GM12878 (cell line): ENCODE data around the gene CREB3L4. TPM values are rescaled to one million over a fixed set of nuclear protein-coding genes. Genes with fewer than 3 reads are reported as not detected.

Experiments
- ATAC-seq: fragments of 200-7000 bp; cut with Tn5 transposase; 3 replicates; pipeline ENCODE4 v1.9.1; 2020; ENCODE audit warnings: mild to moderate bottlenecking, moderate library complexity
- BruUV-seq: library from RNA; stranded (reverse); fragments of 400-500 nt; replicated peaks from 2 replicates; lab custom pipeline; 2021; lab: Mats Ljungman, UMichigan
- CTCF ChIA-PET: fragments of 300-600 bp; sonication (Branson Sonifier 250); formaldehyde crosslinking; extraction: SDS; loops from one replicate; lab custom pipeline; 2021; ENCODE audit warnings: inconsistent platforms; lab: Yijun Ruan, JAX
- POLR2A ChIA-PET: fragments of 350-600 bp; formaldehyde crosslinking; extraction: SDS; loops from one replicate; lab custom pipeline; 2021; ENCODE audit warnings: inconsistent platforms; lab: Charles Lee
- RAD21 ChIA-PET: fragments of 300-600 bp; sonication (Branson Sonifier 250); formaldehyde crosslinking; loops from one replicate; lab custom pipeline; 2023; ENCODE audit warnings: antibody characterized with exemption; ENCODE audit not compliant: unreplicated experiment; lab: Charles Lee
- SMC1A ChIA-PET: fragments of 300-600 bp; sonication (Branson Sonifier 250); formaldehyde crosslinking; loops from one replicate; lab custom pipeline; 2023; ENCODE audit not compliant: unreplicated experiment, uncharacterized antibody; lab: Charles Lee
- DNase-seq: peaks from one replicate; pipeline ENCODE4 v3.0.0-alpha.2; 2011; ENCODE audit warnings: low read depth, low spot score
- FAIRE-seq: peaks from 3 replicates; lab custom pipeline; 2011; peaks lifted over from hg19 to GRCh38; lab: Jason Lieb, UNC
- H2AFZ ChIP-seq: 2 replicates; pipeline ENCODE4 v1.6.0; 2011; ENCODE audit warnings: low read depth, low read length, control low read depth; ENCODE audit not compliant: control insufficient read depth
- H3K27ac ChIP-seq: 2 replicates; pipeline ENCODE4 v1.5.1; 2011; ENCODE audit warnings: control low read depth; ENCODE audit not compliant: control insufficient read depth, insufficient read depth
- H3K27me3 ChIP-seq, 2 experiments: replicated peaks in 1 of 2; 2 replicates each; pipeline versions ENCODE4 v1.6.0 to v1.6.1; 2011; ENCODE audit warnings: low read length in 1 of 2; ENCODE audit not compliant: control insufficient read depth in 2 of 2, insufficient read depth in 2 of 2
- H3K36me3 ChIP-seq, 2 experiments: 2 replicates each; pipeline ENCODE4 v1.5.1; 2011; ENCODE audit warnings: low read length in 1 of 2; ENCODE audit not compliant: control insufficient read depth in 2 of 2, insufficient read depth in 2 of 2
- H3K4me1 ChIP-seq: 2 replicates; pipeline ENCODE4 v1.6.1; 2011; ENCODE audit warnings: mild to moderate bottlenecking, low read length, moderate library complexity, mixed read lengths; ENCODE audit not compliant: control insufficient read depth, insufficient read depth
- H3K4me2 ChIP-seq: 2 replicates; pipeline ENCODE4 v1.6.0; 2011; ENCODE audit warnings: control low read depth; ENCODE audit not compliant: control insufficient read depth, insufficient read depth
- H3K4me3 ChIP-seq: fragments of 200-600 bp; sonication (generic); 2 replicates; pipeline ENCODE4 v1.5.1; 2016
- H3K79me2 ChIP-seq: 2 replicates; pipeline ENCODE4 v1.6.0; 2011; ENCODE audit warnings: low read length; ENCODE audit not compliant: control insufficient read depth, insufficient read depth
- H3K9ac ChIP-seq: 2 replicates; pipeline ENCODE4 v1.8.0; 2011; ENCODE audit warnings: low read length, control low read depth, mixed read lengths; ENCODE audit not compliant: control insufficient read depth, insufficient read depth
- H3K9me3 ChIP-seq: replicated peaks from 3 replicates; pipeline ENCODE4 v1.5.1; 2011; ENCODE audit warnings: mild to moderate bottlenecking, low read length; ENCODE audit not compliant: control insufficient read depth, insufficient read depth
- H4K20me1 ChIP-seq: 2 replicates; pipeline ENCODE4 v1.6.0; 2011; ENCODE audit not compliant: control insufficient read depth, insufficient read depth
- CBFB ChIP-seq: IDR thresholded peaks from 2 replicates; pipeline ENCODE4 v1.6.1; 2016; ENCODE audit warnings: antibody characterized with exemption, low read depth
- CREM ChIP-seq: IDR thresholded peaks from 2 replicates; pipeline ENCODE4 v1.6.1; 2014; ENCODE audit warnings: antibody characterized with exemption, low read depth
- FOS ChIP-seq: IDR thresholded peaks from 3 replicates; pipeline ENCODE4 v1.6.1; 2011; ENCODE audit warnings: borderline replicate concordance; ENCODE audit not compliant: insufficient read length; ENCODE audit errors: extremely low read depth
- KLF5 ChIP-seq: fragments of 450-650 bp; IDR thresholded peaks from 2 replicates; pipeline ENCODE4 v1.6.1; 2014; ENCODE audit warnings: mild to moderate bottlenecking; ENCODE audit not compliant: partially characterized antibody
- MYC ChIP-seq: IDR thresholded peaks from 2 replicates; pipeline ENCODE4 v1.6.1; 2011; ENCODE audit warnings: mild to moderate bottlenecking, low read length, moderate library complexity, inconsistent platforms; ENCODE audit not compliant: insufficient read depth, insufficient replicate concordance, insufficient read length, severe bottlenecking
- NR2C1 ChIP-seq: fragments of 450-650 bp; IDR thresholded peaks from 2 replicates; pipeline ENCODE4 v1.6.1; 2017; ENCODE audit warnings: antibody characterized with exemption, mild to moderate bottlenecking, moderate library complexity
- POLR2AphosphoS5 ChIP-seq: IDR thresholded peaks from 2 replicates; pipeline ENCODE4 v1.6.1; 2011; ENCODE audit warnings: mild to moderate bottlenecking, low read length, inconsistent platforms
- PRDM15 ChIP-seq: fragments of 450-650 bp; formaldehyde crosslinking; IDR thresholded peaks from 2 replicates; pipeline ENCODE4 v1.4.0; 2020; ENCODE audit warnings: mild to moderate bottlenecking, moderate library complexity
- SMARCA5 ChIP-seq: fragments of 450-650 bp; IDR thresholded peaks from 2 replicates; pipeline ENCODE4 v1.6.1; 2017; ENCODE audit warnings: mild to moderate bottlenecking
- SP1 ChIP-seq: IDR thresholded peaks from one replicate; pipeline ENCODE4 v1.6.1; 2011; ENCODE audit warnings: low read depth, low read length
- ZNF24 ChIP-seq: fragments of 450-650 bp; IDR thresholded peaks from 2 replicates; pipeline ENCODE4 v1.6.1; 2017; ENCODE audit warnings: antibody characterized with exemption, mild to moderate bottlenecking
- WGBS: methylation state at CpG from one replicate; pipeline ENCODE4 v1.1.6; 2016; ENCODE audit warnings: low lambda C conversion rate; ENCODE audit not compliant: insufficient replicate concordance, insufficient coverage; ENCODE audit errors: missing lambda C conversion rate; 5-methylcytosine and 5-hydroxymethylcytosine counted together
- in situ Hi-C: fragments of 300-500 bp; cut with MboI; formaldehyde crosslinking; loops from 9 replicates; pipeline ENCODE4 v1.14.3; 2018; ENCODE audit warnings: mixed read lengths
- intact Hi-C: fragments of 100-400 bp; cut with micrococcal nuclease; formaldehyde crosslinking; loops from one replicate; pipeline ENCODE4 v1.14.2; 2022; ENCODE audit not compliant: unreplicated experiment
- polyA plus RNA-seq, 11 experiments: library from polyadenylated mRNA; depleted of rRNA in 4 of 11; unstranded in 6 of 11; stranded (reverse) in 5 of 11; fragments of >200 nt; fragmentation: Nextera tagmentation in 4 of 11; fragmentation: Illumina TruSeq in 1 of 11; extraction: Ambion mirVana in 4 of 11; extraction: Trizol in 1 of 11; gene quantifications; 1 replicate in 1 of 11; 2 replicates in 10 of 11; pipeline versions ENCODE4 v1.2.1 to v1.2.3, GENCODE V29; 2011 to 2016; ENCODE audit warnings: inconsistent platforms in 2 of 11, missing spikeins in 2 of 11, low read depth in 1 of 11
- total RNA-seq, 4 experiments: library from RNA; depleted of rRNA in 3 of 4; stranded (reverse); fragments of >200 nt in 3 of 4; fragmentation: Illumina TruSeq in 1 of 4; extraction: Trizol in 1 of 4; gene quantifications; 2 replicates each; pipeline versions ENCODE4 v1.2.1 to v1.2.3, GENCODE V29; 2013 to 2021

Gene CREB3L4
- total and polyA plus RNA-seq, 10 of the 15 experiments (the other 5 are each of a cell fraction or from before 2014, with no cell fraction given), result 9.7 to 14.0 (median 12.1) TPM

DNA sequence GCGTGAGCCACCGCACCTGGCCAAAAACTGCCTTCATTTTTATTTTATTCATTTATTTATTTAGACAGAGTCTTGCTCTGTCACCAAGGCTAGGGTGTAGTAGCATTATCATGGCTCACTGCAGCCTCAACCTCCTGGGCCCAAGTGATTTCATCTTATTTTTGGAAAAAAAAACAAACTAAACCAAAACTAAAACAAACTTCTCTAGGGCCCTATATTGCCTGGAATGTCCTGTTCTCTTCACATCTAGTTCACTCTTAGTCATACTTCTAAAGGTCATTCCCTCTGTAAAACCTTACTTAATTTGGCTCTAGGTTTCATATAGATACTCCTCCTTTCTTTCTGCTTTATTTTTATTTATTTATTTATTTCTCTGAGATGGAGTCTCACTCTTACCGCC is 38.4 kb downstream of the CREB3L4 start:
- in situ Hi-C loops (no loop called here), intact Hi-C loops (no loop called here)
- no peak overlapping the region for H3K4me2 ChIP-seq
- H3K79me2 ChIP-seq, result no peaks in the 10 kb centered on the region
- ChIA-PET RAD21 (no interaction called here), SMC1A (no interaction called here), POLR2A (no interaction called here), CTCF (no interaction called here)
- H3K27me3 ChIP-seq, result no peaks in the 10 kb centered on the region
- ATAC-seq, result no peak
- no peak overlapping the region for H2AFZ ChIP-seq
- H3K27ac ChIP-seq, result no peak overlapping the region
- H3K4me3 ChIP-seq, result no peak overlapping the region
- H4K20me1 ChIP-seq, result no peaks in the 10 kb centered on the region
- FAIRE-seq, result no peak
- 100% methylated on average over 3 of the region's 3 CpGs for WGBS
- no peaks in the 10 kb centered on the region for H3K4me1 ChIP-seq
- H3K36me3 ChIP-seq, result no peaks in the 10 kb centered on the region
- DNase-seq, result no peak
- H3K9ac ChIP-seq, result no peak overlapping the region
- H3K9me3 ChIP-seq, result no peaks in the 10 kb centered on the region
- no peak for TF ChIP-seq FOS
- TF ChIP-seq CBFB, result no peak
- no peak for TF ChIP-seq KLF5
- no peak for TF ChIP-seq CREM
- no peak for TF ChIP-seq SP1
- TF ChIP-seq NR2C1, result no peak
- TF ChIP-seq POLR2AphosphoS5, result no peak
- BruUV-seq, result no TSS peak

DNA sequence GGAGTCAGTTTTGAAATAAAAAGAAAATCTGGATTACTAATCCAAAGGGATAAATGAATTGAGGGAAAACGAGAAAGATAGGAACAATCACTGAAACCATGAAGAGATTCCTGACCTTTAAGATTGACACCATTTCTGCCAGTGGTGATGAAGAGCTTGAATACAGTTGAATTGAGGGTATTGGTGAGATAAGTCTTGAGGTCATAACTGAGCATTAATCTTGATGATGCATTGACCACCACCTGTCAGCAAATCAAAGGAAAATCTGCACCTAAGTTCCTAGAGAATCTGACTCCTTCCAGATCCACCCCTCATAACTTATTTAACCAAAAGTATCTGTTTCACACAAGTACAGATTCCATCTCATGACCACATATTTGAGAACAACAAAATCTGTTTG is 44.4 kb downstream of the CREB3L4 start:
- no peaks in the 10 kb centered on the region for H3K36me3 ChIP-seq

More for the DNA sequence above, 44.4 kb downstream of the CREB3L4 start:
- no peaks in the 10 kb centered on the region for H3K27me3 ChIP-seq
- WGBS, result 7% methylated on average over 1 of the region's 1 CpG
- intact Hi-C loops (no loop called here), in situ Hi-C loops (no loop called here)
- ChIA-PET SMC1A (interaction anchor here (0.9 kb wide), 1 partner anchor 10 kb away, joined by 3 read pairs; no protein-coding TSS in a partner anchor), RAD21 (interaction anchor here (1.5 kb wide), 1 partner anchor 146 kb away, joined by 4 read pairs; no protein-coding TSS in a partner anchor), CTCF (interaction anchor here (1.3 kb wide), 1 partner anchor 12 kb away, joined by 4 read pairs; no protein-coding TSS in a partner anchor), POLR2A (interaction anchor here (0.7 to 1.1 kb wide), 2 partner anchors 11 to 12 kb away, joined by 3 to 9 read pairs; no protein-coding TSS in a partner anchor)
- no peak overlapping the region for H3K4me2 ChIP-seq
- TF ChIP-seq MYC (no peak), SMARCA5 (no peak), PRDM15 (CRISPR knock-in tag) (no peak), CREM (no peak), ZNF24 (no peak)
- no TSS peak for BruUV-seq
- no peaks in the 10 kb centered on the region for H3K9me3 ChIP-seq
- H3K9ac ChIP-seq, result no peak overlapping the region
- no peak for DNase-seq
- no peaks in the 10 kb centered on the region for H3K79me2 ChIP-seq
- FAIRE-seq, result no peak
- no peak for ATAC-seq
- H3K27ac ChIP-seq, result no peak overlapping the region
- H4K20me1 ChIP-seq, result no peaks in the 10 kb centered on the region
- H3K4me1 ChIP-seq, result no peaks in the 10 kb centered on the region
- H2AFZ ChIP-seq, result no peak overlapping the region
- H3K4me3 ChIP-seq, result no peak overlapping the region
